ENCODE measurements around the gene IMPG2. TPM values are rescaled to one million over a fixed set of nuclear protein-coding genes. Genes with fewer than 3 reads are reported as not detected.

IMPG2 gene
- 0.02 TPM in 1 of 5 replicates, not detected in the others for total RNA-seq (2022; extraction: Qiagen RNA extraction; ENCODE audit: low read depth)

GRCh38 chr3:101320475-101320874 lies at the start of gene IMPG2:
TSS of gene IMPG2 (minus strand) at chr3:101320575. CDS start at chr3:101320372, 203 bp downstream.

Other genes starting within 250 kb of the IMPG2 start
- gene SENP7, start 192.6 kb upstream of the IMPG2 start, total RNA-seq (2022; extraction: Qiagen RNA extraction; ENCODE audit: low read depth) = 0.49 to 2.4 TPM (median 2.0 TPM) in 5 replicates
- 19.8 to 41.7 TPM (median 35.9 TPM) in 5 replicates for gene TRMT10C, start 241.3 kb upstream of the IMPG2 start, total RNA-seq (2022; extraction: Qiagen RNA extraction; ENCODE audit: low read depth)

All from A549 treated with RU486 at 1 μM for 4 hours (cell line).